Inflammatory macrophage treated with lipopolysaccharide for 1 hour (primary cell): ENCODE results near the gene TUBA1C.
"Not testable (repeated sequence)": the region's sequence is repeated elsewhere in the genome, so short reads cannot be mapped to it uniquely, and the experiment has no call there.

Experiments
- DNase-seq, 2 donors: peaks; one replicate each; pipeline ENCODE4 v3.0.0-alpha.2; 2020 to 2022

Gene TUBA1C

DNA sequence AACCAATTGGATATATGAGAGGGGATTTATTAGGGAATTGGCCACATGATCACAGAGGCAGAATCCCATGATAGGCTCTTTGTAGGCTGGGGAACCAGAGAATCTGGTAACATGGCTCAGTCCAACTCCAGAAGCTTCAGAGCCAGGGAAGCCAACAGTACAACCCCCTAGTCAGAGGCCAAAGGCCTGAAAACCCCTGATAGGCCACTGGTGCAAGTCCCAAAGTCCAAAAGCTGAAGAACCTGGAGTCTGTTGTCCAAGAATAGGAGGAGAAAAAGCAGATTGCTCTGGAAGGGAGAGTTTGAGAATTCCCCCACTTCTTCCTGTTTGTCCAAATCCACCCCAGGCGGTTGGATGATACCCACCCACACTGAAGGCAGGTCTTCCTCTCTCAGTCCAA lies 49.9 kb downstream of the TUBA1C start:
- peak in 1 of 2 donors; percentile 56 for DNase-seq

GRCh38 chr12:49317118-49317517 lies 52.2 kb downstream of the TUBA1C start:
- DNase-seq: not testable (repeated sequence)

DNA sequence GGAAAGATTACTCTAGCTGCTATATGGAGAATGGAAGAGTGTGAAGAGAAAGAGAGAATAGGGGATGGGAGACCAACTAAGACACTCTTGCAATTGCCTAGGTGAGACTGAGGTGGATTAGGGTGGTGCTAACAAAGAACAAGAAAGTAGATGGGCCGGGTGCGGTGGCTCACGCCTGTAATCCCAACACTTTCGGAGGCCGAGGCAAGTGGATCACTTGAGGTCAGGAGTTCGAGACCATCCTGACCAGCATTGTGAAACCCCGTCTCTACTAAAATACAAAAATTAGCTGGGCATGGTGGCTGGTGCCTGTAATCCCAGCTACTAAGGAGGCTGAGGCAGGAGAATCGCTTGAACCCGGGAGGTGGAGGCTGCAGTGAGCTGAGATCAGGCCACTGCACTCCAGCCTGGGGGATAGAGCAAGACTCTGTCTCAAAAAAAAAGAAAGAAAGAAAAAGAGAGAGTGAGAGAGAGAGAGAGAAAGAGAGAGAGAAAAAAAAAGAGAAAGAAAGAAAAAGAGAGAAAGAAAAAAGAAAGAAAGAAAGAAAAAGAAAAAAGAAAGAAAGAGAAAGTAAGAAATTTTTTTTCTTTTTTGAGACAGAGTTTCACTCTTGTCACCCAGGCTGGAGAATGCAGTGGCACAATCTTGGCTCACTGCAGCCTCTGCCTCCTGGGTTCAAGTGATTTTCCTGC lies 55.7 kb downstream of the TUBA1C start:
- DNase-seq: not testable (repeated sequence)

GRCh38 chr12:49322367-49322707 lies 57.5 kb downstream of the TUBA1C start:
- DNase-seq: no peak

GRCh38 chr12:49322708-49323523 lies 58.0 kb downstream of the TUBA1C start, which contains the start of gene TROAP:
TROAP (plus strand) TSS chr12:49323255; CDS start chr12:49323609, 354 bp downstream.
- DNase-seq: peak; percentile 98 to 99

DNA sequence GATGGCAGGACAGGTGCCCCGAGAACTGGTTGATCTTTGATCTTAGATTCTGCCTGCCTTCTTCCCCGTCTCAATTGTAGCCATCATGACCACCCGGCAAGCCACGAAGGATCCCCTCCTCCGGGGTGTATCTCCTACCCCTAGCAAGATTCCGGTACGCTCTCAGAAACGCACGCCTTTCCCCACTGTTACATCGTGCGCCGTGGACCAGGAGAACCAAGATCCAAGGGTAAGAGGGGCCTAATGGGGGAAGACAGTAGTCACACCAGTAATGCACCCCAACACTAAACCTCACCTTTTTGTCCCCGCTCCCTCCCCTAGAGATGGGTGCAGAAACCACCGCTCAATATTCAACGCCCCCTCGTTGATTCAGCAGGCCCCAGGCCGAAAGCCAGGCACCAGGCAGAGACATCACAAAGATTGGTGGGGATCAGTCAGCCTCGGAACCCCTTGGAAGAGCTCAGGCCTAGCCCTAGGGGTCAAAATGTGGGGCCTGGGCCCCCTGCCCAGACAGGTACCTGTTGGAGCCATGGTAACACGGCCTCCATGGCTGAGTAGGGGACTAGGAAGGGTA lies 58.7 kb downstream of the TUBA1C start:
- no peak for DNase-seq
